Esophagus (tissue), 2 donors: Measurements from ENCODE around the gene HDAC5. TPM values are rescaled to one million over a fixed set of nuclear protein-coding genes. Genes with fewer than 3 reads are reported as not detected.

ENCODE experiments used
- H3K27ac ChIP-seq, 2 donors: one replicate each; pipeline ENCODE4 v1.5.1; 2013; ENCODE audit warnings: low read depth in 2 of 2, mild to moderate bottlenecking in 2 of 2, inconsistent platforms in 1 of 2, low read length in 1 of 2, moderate library complexity in 1 of 2
- H3K27me3 ChIP-seq, 2 donors: one replicate each; pipeline ENCODE4 v1.6.1; 2013; ENCODE audit warnings: low read length in 2 of 2, control low read depth in 1 of 2, mild to moderate bottlenecking in 1 of 2; ENCODE audit not compliant: insufficient read depth in 2 of 2, control insufficient read depth in 1 of 2
- H3K36me3 ChIP-seq, 2 donors: one replicate each; pipeline ENCODE4 v1.6.1; 2013; ENCODE audit warnings: low read length in 1 of 2; ENCODE audit not compliant: control insufficient read depth in 2 of 2, insufficient read depth in 2 of 2
- H3K4me1 ChIP-seq, 2 donors: one replicate each; pipeline ENCODE4 v1.6.1; 2013; ENCODE audit warnings: low read length in 1 of 2; ENCODE audit not compliant: control insufficient read depth in 2 of 2, insufficient read depth in 2 of 2
- H3K4me3 ChIP-seq, 2 donors: one replicate each; pipeline ENCODE4 v1.5.1; 2013; ENCODE audit warnings: low read length in 2 of 2, mild to moderate bottlenecking in 2 of 2, low read depth in 1 of 2, moderate library complexity in 1 of 2
- H3K9me3 ChIP-seq, 2 donors: one replicate each; pipeline ENCODE4 v1.6.1; 2013; ENCODE audit warnings: mild to moderate bottlenecking in 2 of 2, low read depth in 1 of 2, low read length in 1 of 2, moderate library complexity in 1 of 2; ENCODE audit not compliant: control insufficient read depth in 2 of 2, insufficient read depth in 1 of 2
- WGBS, 2 donors: extraction: QIAGEN DNeasy Blood & Tissue Kit; methylation state at CpG; one replicate each; pipeline ENCODE4 v1.1.7; 2013; 5-methylcytosine and 5-hydroxymethylcytosine counted together
- polyA plus RNA-seq, 2 donors: library from polyadenylated mRNA; stranded (reverse); fragments of 200-250 nt; gene quantifications; one replicate each; pipeline ENCODE4 v1.2.3, GENCODE V29; 2013
- donor health status: healthy with polysubstance abuse.
- donor health status: Bipolar disorder and iron deficiency.

Gene HDAC5
- polyA plus RNA-seq, 2 donors: 45.7 to 54.7 TPM

- 96% methylated on average over 11 of the region's 11 CpGs for WGBS, 2 donors
- H3K4me1 ChIP-seq: peaks cover 9 to 11% of the 10 kb centered on the region in 2 donors
- H3K36me3 ChIP-seq: peaks cover 13 to 35% of the 10 kb centered on the region in 2 donors
- no peaks in the 10 kb centered on the region for H3K9me3 ChIP-seq
- H3K4me3 ChIP-seq: no peak overlapping the region
- H3K27ac ChIP-seq: no peak overlapping the region
- no peaks in the 10 kb centered on the region for H3K27me3 ChIP-seq
These were observed 31.4 kb downstream of the HDAC5 start for GRCh38 chr17:44092051-44092450.

GRCh38 chr17:44091200-44091997 is 32.0 kb downstream of the HDAC5 start:
- peaks cover 13 to 36% of the 10 kb centered on the region in 2 donors for H3K36me3 ChIP-seq
- H3K27ac ChIP-seq: no peak overlapping the region
- H3K4me3 ChIP-seq: no peak overlapping the region
- peaks cover 10 to 11% of the 10 kb centered on the region in 2 donors for H3K4me1 ChIP-seq
- H3K9me3 ChIP-seq: no peaks in the 10 kb centered on the region
- 87 to 90% methylated on average over 14 of the region's 14 CpGs for WGBS, 2 donors
- H3K27me3 ChIP-seq: no peaks in the 10 kb centered on the region

GRCh38 chr17:44088254-44088653 is 35.2 kb downstream of the HDAC5 start:
- Histone ChIP-seq H3K4me1 (peaks cover 5% of the 10 kb centered on the region in 2 donors), H3K9me3 (no peaks in the 10 kb centered on the region), H3K27ac (no peak overlapping the region), H3K27me3 (no peaks in the 10 kb centered on the region), H3K4me3 (no peak overlapping the region), H3K36me3 (peaks cover 26 to 53% of the 10 kb centered on the region in 2 donors)
- 94 to 95% methylated on average over 16 of the region's 16 CpGs for WGBS, 2 donors

GRCh38 chr17:44087319-44087718 is 36.1 kb downstream of the HDAC5 start:
- 44 to 48% methylated on average over 7 of the region's 8 CpGs for WGBS, 2 donors
- no peaks in the 10 kb centered on the region for H3K27me3 ChIP-seq
- no peaks in the 10 kb centered on the region for H3K9me3 ChIP-seq
- H3K36me3 ChIP-seq: peaks cover 30 to 50% of the 10 kb centered on the region in 2 donors
- peaks cover 5% of the 10 kb centered on the region in 2 donors for H3K4me1 ChIP-seq
- peak overlapping the region in 1 of 2 donors; percentile 56 for H3K27ac ChIP-seq
- no peak overlapping the region for H3K4me3 ChIP-seq

GRCh38 chr17:44086364-44087311 is 36.8 kb downstream of the HDAC5 start:
- peaks cover 28 to 50% of the 10 kb centered on the region in 2 donors for H3K36me3 ChIP-seq
- H3K4me3 ChIP-seq: no peak overlapping the region
- peak overlapping the region in 1 of 2 donors; percentile 56 for H3K27ac ChIP-seq
- no peaks in the 10 kb centered on the region for H3K27me3 ChIP-seq
- peaks cover 5% of the 10 kb centered on the region in 2 donors for H3K4me1 ChIP-seq
- 29 to 44% methylated on average over 22 to 23 of the region's 23 CpGs for WGBS, 2 donors
- no peaks in the 10 kb centered on the region for H3K9me3 ChIP-seq

GRCh38 chr17:44085908-44086307 is 37.5 kb downstream of the HDAC5 start:
- no peaks in the 10 kb centered on the region for H3K27me3 ChIP-seq
- WGBS, 2 donors: 60 to 62% methylated on average over 5 of the region's 5 CpGs
- H3K4me1 ChIP-seq: peaks cover 5% of the 10 kb centered on the region in 2 donors
- H3K9me3 ChIP-seq: no peaks in the 10 kb centered on the region
- H3K27ac ChIP-seq: peak overlapping the region in 1 of 2 donors; percentile 54
- peaks cover 24 to 43% of the 10 kb centered on the region in 2 donors for H3K36me3 ChIP-seq
- no peak overlapping the region for H3K4me3 ChIP-seq

- Histone ChIP-seq H3K27ac (no peak overlapping the region), H3K4me3 (no peak overlapping the region), H3K27me3 (no peaks in the 10 kb centered on the region), H3K4me1 (peaks cover 5% of the 10 kb centered on the region in 2 donors), H3K36me3 (peaks cover 29 to 53% of the 10 kb centered on the region in 2 donors), H3K9me3 (no peaks in the 10 kb centered on the region)
- WGBS, 2 donors: 83 to 84% methylated on average over 7 of the region's 7 CpGs
These were observed 38.5 kb downstream of the HDAC5 start for GRCh38 chr17:44084921-44085320.

GRCh38 chr17:44084131-44084538 is 39.3 kb downstream of the HDAC5 start:
- 63 to 66% methylated on average over 10 of the region's 10 CpGs for WGBS, 2 donors
- Histone ChIP-seq H3K4me3 (no peak overlapping the region), H3K27ac (no peak overlapping the region), H3K36me3 (peaks cover 29 to 56% of the 10 kb centered on the region in 2 donors), H3K9me3 (no peaks in the 10 kb centered on the region), H3K27me3 (no peaks in the 10 kb centered on the region), H3K4me1 (peaks cover 5% of the 10 kb centered on the region in 2 donors)

- no peak overlapping the region for H3K27ac ChIP-seq
- 78 to 85% methylated on average over 12 of the region's 12 CpGs for WGBS, 2 donors
- H3K4me1 ChIP-seq: peaks cover 5% of the 10 kb centered on the region in 2 donors
- peaks cover 31 to 61% of the 10 kb centered on the region in 2 donors for H3K36me3 ChIP-seq
- H3K4me3 ChIP-seq: no peak overlapping the region
- H3K27me3 ChIP-seq: no peaks in the 10 kb centered on the region
- H3K9me3 ChIP-seq: no peaks in the 10 kb centered on the region
These were observed 40.1 kb downstream of the HDAC5 start for GRCh38 chr17:44083250-44083849.
